HK-2 (cell line): Measurements from ENCODE around the gene FHOD3.

Experiments used
- DNase-seq: peaks from one replicate; pipeline ENCODE4 v3.0.0-alpha.2; 2018; ENCODE audit not compliant: unreplicated experiment

Gene FHOD3

DNA sequence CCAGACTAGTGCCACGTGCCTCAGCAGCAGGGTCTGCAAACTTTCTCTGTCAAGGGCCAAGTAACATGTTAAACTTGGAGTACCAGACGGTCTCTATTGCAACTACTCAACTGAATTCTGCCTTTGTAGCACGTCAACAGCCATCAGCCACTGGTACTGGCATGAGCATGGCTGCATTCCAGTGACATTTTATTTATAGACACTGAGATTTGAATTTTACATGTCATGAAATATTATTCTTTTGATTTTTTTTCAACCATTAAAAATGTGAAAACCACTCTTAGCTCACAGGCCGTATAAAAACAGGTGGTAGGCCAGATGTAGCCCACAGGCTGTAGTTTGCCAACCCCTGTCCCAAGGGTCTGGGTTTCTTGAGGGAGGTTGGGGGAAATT lies 331.6 kb downstream of the FHOD3 start:
- DNase-seq: no peak

DNA sequence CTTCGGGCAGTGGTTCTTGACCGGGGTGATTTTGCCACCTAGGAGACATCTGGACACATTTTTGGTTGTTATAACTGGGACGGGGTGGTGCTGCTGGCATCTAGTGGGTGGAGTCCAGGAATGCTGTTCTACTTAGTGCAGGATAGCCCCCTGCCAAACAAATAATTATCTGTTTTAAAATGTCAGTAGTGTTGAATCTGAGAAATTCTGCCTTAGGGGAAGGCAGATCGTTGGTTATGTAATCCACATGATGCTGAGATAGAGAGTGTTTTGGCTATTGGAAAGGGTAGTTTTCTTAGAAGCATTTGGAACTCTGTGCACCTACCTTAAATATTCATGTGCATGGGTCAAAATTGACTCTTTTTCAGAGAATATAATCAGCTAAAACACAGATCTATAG lies 332.3 kb downstream of the FHOD3 start:
- no peak for DNase-seq

DNA sequence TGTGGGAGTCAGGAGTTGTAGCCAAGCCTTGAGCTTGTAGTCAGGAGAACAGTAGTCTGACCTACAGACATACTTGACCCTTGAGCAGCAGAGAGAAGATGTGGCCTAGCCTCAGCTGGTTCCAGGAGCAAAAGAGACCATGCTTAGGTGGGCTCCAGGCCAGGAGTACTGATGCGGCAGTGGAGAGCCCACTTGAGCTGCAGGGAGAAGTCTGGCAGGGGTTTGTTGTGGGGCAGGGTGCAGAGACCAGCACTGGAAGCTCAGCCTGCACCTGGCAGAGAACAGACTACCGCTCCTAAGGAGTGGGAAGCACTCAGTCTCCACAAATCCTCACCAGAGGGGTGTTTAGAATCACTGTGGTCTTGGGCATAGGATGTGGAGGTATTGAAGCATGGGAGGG lies 333.4 kb downstream of the FHOD3 start:
- no peak for DNase-seq

DNA sequence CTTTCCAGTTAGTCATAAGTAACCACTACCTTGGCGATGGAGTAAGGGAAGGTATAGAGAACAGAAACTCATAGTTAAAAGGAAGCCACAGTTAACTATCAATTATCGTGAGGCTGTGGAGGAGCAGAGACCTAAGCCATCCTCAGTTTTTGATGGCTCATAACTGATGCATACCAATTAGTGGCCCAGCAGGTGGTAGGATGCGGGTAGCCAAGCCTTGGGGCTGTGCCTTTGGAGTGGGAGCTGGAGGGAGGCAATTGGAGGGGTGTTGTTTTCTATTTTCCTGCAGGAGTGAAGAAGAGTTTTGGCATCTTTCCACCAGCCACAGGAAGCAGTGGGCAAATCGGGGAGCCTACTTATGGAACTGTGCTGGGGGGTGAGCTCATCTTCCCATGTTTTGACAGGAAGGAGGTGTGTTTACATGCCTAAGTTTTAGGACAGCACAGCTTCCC lies 336.5 kb downstream of the FHOD3 start:
- DNase-seq: peak; percentile 9

DNA sequence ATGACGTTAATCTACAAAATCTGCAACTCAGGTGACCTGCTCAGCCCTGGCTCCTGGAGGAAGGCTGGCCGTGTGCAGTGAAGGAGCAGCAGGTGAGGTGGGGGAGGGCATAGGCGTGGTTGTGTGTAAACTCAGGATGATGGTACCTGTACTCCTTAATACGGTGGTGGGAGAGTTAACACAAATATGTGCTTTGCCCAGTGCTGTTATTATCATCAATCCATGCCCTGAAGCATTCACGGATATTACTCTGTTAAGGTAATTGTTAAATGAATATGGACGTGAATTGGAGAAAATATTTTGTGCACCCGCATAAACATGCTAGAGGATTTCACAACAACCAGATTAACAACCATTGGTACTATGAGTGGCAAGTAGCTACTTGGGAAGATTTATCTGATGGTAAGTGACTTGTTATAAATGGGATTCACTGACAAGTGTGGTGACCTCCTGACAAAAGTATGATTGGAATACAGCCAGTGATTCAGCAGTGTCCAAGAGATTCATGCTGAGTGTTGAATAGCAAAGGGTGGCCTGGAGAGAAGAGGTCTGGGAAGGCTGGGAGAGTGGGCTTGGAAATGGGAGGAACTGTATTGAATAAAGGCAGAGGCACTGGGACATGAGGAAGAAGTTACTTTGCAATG lies 337.2 kb downstream of the FHOD3 start:
- DNase-seq: no peak

DNA sequence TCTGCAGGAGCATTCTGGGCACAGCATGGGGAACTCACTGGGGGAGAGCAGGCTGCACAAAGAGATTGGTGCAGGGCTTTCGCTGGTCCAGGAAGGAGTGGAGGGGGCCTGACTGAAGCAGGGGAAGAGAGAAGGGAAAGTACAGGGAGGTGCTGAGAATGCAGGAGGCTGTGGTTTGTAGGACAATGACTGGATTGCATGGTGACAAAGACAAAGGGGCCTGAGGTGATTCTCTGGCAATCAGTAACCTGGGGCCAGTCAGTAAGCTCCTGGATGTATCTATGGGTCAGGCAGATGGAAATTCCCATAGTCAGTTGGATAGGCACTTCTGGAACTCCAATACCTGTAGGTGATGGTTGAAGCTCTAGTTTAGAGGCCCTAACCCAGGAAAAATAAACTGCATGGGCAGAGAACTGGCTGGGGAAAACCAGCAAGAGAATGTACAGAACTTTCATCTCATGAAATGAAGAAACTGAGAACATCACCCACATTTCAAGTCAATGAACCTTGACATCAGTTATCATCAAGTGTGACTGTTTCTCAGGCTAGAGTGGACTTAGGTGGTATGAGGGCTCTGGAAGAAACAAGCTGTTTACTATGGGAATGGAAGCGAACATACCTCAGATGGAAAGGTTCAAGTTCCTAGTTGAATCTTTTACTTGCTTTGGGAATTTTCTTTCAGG lies 338.0 kb downstream of the FHOD3 start:
- DNase-seq: peak; percentile 50

DNA sequence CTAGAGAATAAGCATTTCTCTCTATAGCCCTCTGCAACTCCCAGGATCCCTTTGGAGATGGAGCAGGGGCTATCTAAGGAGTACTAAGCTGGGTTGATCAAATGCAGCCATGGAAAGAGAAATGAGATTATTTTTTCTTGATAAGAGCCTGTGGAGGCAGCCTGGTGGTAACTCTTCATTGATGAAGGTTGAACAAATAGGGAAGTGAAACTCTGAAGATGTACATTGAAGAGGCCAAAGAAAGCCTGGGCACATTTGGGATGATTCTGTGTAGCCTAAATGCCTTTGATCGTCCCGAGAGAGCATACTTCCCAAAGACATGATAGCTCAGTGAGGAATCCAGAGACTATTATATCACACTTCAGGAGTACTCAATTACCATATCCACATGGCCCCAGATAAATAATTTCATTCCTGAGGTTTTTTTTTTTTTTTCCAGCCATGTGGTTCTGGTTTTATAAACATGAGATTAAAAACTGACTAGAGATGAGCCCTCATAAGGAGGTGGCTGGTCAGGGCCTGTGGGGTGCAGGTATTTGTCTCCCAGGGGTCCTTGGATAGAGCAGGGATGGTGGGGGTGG lies 338.8 kb downstream of the FHOD3 start:
- DNase-seq: no peak

DNA sequence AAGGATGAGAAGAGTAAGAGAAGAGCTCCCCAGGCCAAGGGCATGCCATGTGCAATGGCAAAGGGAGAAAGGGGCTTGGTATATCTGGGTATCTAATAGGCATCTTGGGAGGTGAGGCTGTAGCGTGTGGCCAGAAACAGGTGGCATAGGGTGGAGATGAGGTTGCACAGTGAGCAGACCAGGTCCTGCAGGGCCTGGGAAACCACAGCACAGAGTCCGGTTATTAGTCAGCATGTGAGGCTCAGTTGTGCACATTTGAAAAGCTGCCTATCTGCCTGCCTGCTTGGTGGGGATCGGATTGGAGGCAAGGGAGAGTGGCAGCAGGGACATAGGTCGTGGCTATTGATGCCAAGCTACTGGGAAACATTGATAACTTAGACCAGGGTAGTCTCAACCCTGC lies 340.7 kb downstream of the FHOD3 start:
- DNase-seq: no peak

DNA sequence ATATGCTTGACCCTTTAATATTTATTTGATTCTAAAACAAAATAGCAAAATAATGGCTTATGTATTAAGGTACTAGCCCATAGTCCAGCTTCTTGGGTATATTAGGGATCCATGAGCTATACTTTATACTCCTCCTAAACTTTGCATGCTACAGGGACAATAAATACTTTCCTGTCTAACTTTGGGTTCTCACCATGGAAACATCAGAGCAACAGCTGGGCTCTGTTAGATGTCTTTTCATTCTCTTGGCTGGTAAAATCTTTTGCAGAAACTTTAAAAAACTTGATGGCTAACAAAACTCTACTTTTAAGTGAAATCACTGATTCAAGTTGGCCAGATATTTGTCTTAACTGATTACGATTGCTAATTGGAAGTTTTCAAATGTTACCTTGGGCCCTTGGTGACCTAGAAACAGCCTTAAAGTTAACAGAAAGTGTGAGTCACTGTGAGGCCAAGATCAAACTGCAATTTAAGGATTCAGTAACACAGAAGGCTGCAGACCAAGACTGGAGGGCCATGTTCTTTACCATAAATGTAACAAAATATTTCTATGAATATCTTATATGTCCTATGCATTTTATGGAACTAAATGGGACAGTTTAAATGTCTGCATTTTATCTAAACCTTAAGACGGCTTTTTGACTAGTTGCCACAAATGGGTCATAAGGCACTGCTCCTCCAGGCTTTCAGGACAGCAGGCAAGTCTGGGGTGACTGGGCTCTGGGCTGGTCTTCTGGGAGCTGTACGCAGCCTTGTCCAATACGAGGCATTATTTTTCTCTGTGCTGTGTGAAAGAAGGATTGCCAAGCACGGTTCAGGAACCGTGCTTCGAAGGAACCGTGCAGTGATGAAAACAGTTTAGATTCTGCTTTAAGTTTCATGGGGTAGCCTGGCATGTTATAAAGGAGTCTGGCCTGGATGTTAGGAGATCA lies 342.8 kb downstream of the FHOD3 start:
- no peak for DNase-seq

DNA sequence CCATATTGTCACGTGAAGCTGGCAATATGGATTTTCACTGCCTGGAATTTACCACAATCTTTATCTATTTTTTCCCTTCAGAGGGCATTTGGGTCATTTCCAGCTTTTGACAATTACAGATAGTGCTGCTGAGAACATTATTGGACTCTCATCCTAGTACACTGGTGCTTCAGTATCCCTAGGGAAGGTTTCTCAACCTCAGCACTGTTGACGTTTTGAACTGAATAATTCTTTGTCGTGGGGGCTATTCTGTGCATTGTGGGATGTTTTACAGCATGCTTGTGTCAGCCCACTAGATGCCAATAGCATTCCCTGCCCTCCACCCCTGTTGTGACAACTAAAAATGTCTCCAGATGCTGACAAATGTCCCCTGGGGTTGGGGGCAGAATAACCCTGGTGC lies 345.5 kb downstream of the FHOD3 start:
- DNase-seq: no peak

DNA sequence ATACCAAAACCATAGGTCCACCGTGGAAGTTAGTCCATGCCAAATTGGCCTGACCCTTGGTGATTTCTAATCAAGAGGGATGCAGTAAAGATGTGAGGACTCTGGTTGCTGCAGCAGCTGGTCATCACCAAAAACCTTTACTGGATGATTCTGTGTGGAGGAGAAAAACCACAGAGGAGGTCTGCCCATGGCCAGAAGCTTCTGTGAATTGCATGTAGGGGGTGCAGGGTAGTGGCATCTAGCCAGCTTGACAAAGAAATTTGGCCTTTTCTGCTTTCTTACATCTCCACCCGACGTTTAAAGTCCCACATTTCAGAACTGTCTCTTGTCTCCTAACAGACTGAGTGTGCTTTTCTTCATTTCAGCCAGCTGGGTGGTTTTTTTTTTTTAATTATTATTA lies 351.3 kb downstream of the FHOD3 start:
- no peak for DNase-seq

DNA sequence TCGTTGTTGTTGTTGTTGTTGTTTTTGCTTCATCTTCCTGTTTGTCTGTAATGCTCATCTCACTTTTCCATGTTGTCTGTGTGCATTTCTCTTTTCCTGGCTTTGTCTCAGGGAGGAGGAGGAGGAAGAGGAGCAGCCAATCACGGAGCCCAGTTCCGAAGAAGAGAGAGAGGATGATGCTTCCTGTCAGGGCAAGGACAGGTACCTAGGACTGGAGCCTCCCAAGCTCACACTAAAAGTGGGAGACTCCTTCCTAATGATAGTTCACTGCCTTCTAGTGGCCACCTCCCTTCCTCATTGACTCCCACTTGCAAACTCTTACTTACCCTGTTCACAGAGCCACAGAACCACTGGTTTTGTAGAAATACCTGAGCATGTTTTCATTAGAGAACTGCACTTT lies 351.7 kb downstream of the FHOD3 start:
- DNase-seq: no peak

DNA sequence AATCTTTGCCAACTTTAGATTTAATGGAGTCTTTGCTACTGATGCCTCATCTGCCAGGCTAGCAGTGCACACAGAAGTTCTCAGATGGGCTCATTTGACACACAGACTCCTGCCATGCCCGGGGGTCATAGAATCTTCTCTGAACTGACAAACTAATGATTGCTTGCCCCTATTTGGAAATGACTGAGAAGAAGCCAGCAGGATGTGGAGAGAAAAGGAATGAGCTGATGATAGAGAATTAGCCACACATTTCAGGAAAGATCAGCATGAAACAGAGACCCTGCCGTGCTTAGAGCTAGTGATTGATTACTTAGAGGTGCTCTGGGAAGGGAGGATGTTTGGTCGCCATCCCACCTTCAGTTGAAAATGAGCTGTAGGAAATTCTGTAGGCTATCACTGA lies 352.8 kb downstream of the FHOD3 start:
- no peak for DNase-seq

DNA sequence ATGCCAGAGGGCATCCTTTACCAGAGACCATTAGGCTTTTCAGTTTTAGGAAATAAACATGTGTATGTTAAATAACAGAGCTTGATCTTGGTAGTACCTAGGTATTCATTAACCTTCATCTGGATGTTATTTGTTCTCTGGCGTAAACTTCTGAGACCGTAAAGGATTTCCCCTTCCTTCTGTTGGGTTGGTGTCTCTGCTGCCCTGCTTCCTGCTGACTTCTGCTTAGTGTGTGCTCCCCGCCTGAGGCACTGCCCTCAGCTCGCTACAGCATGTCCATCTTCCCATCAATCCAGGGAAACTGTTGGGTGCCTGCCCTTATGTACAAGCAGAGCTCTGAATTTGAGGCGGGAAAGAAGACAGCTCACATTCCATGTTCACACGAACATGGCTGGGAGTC lies 353.4 kb downstream of the FHOD3 start:
- no peak for DNase-seq

DNA sequence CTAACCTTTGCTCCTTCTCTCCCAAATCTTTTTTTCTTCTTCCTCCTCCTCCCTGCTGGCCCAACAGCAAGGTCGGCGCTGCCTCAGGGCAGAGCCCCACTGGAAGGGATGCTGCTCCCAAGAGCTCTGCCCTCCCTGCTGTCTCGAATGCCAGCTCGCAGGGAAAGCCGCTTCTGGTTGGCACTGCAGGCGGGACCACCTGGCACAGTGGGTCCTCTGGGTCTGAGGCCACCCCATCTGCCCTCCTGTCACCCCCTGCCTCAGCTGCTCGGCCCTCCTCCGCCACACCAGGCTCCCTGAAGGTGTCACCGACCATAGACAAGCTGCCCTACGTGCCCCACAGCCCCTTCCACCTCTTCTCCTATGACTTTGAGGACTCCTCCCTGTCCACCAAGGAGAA lies 355.0 kb downstream of the FHOD3 start:
- DNase-seq: no peak

DNA sequence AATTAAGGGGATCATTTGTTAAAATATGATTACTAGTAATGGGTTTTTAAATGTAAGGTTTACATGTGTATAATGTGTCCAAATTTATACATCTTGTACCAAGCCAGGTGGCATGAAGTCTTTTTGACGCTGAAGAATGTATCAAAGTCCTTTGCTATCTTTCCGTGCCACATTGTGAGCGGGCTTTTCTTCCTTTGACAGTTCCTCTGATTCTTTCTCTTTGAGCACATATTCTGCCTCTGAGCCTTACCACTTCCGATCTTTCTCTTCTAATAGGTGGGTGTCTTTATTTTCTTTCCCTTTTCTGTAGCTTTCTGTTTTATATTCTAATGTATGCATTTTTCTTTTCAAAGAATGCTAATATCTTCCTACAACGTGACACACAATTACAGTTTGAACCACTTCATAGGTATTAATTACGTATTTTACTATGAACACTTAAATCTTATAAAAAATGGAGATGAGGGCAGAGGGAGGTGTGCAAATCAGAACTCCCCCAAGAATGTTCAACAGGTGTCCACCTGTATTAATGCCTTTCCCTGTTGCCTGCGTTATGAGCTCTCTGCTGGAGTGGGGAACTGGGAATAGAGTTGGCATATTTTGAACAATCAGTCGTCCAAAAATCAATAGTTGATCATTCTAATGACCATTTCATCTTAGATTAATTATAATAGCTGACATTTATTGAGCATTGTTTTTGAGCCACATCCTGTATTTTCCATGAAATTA lies 355.8 kb downstream of the FHOD3 start:
- DNase-seq: no peak

DNA sequence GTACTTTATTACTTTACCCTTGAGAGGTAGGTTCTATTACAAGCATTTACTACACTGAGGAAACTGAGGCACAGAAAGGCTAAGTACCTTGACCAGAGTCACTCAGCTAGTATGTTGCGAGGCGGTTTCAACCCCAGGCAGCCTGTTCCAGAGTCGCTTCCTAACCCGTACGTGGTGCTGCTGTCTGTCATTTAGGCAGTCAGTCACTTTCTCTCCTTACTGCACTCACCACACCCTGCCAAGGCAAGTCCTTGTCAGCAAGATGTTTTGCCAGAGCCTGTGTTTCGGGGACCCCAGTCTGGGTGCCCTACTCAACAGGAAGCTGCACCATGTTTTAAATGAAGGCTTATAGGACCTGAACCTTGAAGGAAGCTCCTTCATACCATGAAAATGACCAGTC lies 356.4 kb downstream of the FHOD3 start:
- no peak for DNase-seq

DNA sequence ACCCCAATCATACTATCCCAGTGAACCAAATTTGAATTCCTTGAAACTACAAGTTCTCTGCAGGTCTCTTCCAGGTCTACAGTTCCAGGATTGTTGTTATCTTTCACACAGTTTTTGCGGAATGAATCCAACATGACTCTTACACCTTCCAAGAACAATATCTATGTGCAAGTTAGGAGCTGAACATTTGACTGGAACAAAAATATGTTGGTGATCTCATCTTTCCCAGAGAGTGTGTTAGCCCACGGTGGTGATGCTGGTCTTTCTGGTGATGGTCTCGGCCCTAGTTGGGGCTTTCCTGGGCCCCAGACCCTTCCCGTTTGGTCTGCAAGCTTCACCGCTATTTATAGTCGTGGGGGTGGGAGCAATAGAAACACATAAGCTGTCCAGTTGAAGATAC lies 357.6 kb downstream of the FHOD3 start:
- no peak for DNase-seq

DNA sequence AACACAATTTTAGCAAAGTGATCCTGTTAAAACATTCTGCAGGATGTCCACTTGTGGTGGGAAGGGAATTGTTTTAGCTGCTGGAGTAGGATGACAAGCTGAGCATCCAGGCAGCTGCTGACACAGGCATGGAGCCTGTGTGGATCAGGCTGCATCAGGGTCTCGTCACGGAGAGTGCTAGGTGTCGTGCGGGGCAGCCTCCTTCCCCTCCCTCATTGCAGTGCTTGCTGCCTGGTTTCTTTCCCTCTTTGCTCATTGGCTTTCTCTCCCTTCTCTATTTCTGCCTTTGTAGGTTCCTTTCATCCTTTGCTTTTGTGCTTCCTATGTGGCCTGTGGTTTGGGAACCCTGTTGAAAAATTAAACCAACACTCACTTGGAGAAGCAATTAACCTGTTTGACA lies 358.4 kb downstream of the FHOD3 start:
- DNase-seq: no peak

DNA sequence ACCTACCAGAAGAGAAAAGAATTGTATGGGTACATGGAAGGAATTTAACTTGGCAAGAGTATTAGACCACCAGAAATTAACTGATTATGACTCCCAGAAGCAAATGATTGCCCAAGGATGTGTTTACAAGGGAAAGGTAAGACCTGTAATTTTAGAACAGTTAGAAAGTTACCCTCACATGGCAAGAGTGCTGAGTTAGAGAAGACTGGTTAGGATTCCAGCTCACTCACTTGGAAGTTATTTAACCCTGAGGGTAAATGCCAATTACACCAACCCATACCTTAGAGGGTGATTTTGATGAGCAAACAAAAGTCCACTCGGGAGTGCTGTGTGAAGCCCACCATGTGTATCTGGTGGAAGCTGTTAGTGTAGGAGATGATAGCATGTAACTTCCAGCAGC lies 361.1 kb downstream of the FHOD3 start:
- no peak for DNase-seq

DNA sequence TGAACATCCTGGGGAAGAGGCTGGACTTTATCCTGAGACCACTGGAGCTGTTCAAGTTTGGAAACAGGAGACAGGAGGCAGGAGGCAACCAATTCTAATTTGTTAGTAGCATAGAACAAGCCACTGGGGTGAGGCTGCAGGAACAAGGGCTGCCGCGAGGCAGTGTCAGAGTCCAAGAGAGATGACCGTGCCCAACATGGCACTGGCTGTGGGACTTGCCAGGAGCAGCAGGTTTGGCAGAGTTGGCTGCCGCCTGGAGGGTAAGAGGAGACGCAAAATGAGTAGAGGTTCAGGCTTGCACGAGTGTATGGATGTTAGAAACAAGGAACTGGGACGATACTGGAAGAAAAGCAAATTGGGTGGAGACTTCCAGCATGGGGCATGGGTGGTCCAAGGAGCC lies 362.8 kb downstream of the FHOD3 start:
- no peak for DNase-seq

DNA sequence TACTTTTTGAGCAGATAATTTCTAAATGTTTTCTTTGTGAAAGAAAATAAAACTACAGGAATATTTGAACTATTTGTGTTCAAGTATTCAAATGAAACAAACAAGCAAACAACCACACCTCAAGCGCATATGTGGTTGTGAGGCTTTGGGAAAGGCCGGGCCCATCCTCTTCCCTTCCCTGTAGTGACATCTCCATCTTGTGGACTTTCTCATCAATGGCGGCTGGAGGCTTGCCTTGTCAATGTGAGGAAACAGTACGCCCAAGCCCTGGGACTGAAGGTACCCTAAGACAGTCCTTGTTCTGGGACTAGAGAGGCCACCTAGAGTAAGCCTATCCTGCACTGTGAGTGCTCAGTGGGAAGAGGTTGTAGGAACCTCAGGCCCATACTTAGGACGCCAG lies 364.5 kb downstream of the FHOD3 start:
- no peak for DNase-seq
